Activated T-cell treated with anti-CD3 and anti-CD28 coated beads, Interleukin-2, amount 50 U/mL, for 48 hours (primary cell): ENCODE results near the gene BSDC1.
"Not testable (repeated sequence)": the region's sequence is repeated elsewhere in the genome, so short reads cannot be mapped to it uniquely, and the experiment has no call there.

Source experiments
- DNase-seq, 2 experiments: peaks; one replicate each; pipeline ENCODE4 v3.0.0-alpha.2; 2020

The BSDC1 gene

GRCh38 chr1:32394141-32394889 is at the start of gene BSDC1:
BSDC1 (minus strand) TSS chr1:32394441; CDS start chr1:32394414, 27 bp downstream.
- peak; percentile 99 for DNase-seq

GRCh38 chr1:32441467-32441866 is 47.2 kb upstream of the BSDC1 start:
- not testable (repeated sequence) for DNase-seq

DNA sequence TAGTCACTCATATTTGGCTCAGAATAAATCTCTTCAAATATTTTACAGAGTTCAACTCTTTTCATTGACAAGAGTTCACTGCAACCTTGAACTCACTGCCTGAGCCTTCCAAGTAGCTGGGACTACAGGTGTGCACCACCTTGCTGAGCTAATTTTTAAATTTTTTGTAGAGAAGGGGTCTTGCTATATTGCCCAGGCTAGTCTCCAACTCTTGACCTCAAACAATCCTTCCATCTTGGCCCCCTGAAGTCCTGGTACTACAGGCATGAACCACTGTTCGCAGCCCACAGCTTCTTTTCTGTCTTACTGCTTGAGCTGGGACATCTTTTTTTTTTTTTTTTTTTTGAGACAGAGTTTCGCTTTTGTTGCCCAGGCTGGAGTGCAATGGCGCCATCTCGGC is 44.5 kb upstream of the BSDC1 start:
- not testable (repeated sequence) for DNase-seq

- no peak for DNase-seq
These were observed 43.9 kb upstream of the BSDC1 start for GRCh38 chr1:32438136-32438535.

- DNase-seq = no peak
These were observed 37.6 kb upstream of the BSDC1 start for GRCh38 chr1:32431736-32432400.

GRCh38 chr1:32427264-32427963 is 33.2 kb upstream of the BSDC1 start:
- DNase-seq = no peak

- no peak for DNase-seq
These were observed 32.4 kb upstream of the BSDC1 start for GRCh38 chr1:32426489-32427255.

- no peak for DNase-seq
These were observed 27.5 kb upstream of the BSDC1 start for GRCh38 chr1:32421775-32422174.

- no peak for DNase-seq
These were observed 20.1 kb upstream of the BSDC1 start for GRCh38 chr1:32414186-32414886.

- peak; percentile 70 to 73 for DNase-seq
These were observed 19.4 kb upstream of the BSDC1 start for GRCh38 chr1:32413507-32414185.

GRCh38 chr1:32411261-32411660 is 17.0 kb upstream of the BSDC1 start:
- no peak for DNase-seq

DNA sequence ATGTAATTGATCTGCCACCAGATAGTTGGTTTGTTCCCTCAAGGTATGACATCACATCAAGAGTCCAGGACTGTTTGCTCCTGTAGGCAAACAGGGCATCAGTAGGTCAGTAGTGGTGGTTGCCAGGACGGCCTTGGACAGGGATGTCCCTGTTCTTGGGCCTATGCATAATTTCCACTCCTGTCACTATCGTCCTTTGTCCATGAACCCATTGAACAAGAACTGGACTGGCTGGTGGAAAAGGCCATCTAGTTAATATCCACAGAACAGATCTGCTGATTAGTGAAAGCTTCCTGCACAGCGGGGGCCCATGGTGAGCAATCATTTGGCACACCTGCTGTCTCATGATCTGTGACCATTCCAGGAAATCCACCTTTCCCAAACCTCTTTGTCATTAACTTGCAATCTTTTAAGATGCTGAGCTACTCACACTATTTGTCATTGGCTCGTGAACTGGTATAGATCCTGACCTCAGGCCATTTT is 12.4 kb upstream of the BSDC1 start:
- DNase-seq = no peak

DNA sequence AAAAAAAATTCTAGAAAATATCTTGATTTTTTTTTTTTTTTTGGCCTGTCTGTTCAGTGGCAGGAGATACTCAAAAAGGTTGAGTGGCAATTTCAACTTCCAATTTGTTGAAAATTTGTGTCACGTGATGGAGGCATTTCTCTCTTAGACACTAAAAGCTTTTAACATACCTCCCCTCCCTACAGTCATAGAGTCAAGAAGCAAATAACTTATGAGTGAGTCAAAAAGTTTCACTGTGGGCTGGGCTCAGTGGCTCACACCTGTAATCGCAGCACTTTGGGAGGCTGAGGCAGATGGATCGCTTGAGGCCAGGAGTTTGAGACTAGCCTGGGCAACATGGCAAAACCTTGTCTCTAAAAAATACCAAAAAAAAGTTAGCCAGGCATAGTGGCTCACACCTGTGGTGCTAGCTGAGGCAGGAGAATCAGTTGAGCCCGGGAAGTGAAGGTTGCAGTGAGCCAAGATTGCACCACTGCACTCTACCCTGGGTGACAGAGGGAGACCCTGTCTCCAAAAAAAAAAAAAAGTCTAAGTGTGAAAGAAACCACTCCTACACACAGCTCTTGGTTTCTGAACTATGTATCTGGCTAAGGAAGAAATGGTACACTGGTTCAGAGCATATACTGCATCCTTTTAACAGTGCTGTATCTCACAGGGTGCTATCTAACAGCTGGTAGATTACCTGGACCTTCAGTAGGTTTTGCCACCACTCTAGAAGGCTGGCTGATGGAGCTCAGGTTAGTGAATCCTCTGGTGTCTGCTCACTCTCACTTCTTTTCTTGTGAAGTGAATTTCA is 11.6 kb upstream of the BSDC1 start:
- no peak for DNase-seq

DNA sequence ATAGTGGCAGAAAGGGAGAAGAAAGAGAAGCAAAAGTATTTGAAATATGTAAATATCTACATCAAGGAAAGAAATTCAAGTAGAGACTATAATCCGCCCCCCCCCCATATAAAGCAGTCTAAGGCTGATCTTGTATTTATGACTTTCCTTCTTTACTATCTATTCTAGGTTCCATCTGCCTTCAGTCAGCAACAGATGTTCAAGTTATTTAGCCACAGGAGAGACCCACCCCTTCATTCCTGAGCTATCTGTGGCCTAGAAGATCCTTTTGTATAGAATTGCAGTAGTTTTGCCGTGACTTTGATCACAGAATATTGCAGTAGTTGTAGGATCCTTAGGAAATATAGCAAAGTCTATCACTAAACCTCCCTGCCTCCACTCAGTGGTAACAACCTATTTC is 10.7 kb upstream of the BSDC1 start:
- no peak for DNase-seq

DNA sequence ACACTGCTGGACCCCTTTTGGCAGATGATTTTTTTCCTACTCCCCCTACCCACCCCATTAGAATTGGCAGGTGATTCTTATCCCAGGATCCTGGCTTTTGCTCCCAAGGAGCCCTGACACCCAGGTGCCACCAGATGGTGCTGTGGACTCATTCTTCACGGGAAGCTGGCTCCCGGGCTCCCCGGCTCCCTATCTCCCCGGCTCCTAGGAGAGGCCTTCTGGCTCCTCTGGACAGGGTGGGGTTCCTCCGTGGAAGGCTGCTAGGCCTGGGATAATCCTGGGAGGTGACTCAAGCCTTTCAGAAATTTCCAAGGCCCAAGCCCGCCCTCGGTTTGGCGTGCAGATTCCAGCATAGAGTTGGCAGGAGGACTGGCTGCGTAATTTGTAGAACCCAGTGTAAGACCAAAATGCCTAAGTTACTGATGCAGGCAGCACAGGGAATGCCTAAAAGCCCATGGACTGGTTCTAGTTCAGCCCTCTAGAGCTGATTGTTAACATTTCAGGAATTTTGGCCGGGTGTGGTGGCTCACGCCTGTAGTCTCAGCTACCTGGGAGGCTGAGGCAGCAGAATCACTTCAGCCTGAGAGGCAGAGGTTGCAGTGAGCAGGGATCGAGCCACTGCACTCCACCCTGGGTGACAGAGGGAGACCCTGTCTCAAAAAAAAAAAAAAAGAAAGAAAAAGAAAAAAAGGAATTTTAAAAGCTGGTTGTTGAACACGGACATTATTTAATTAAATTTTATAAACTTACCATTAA is 6.8 kb upstream of the BSDC1 start:
- peak; percentile 74 to 75 for DNase-seq

GRCh38 chr1:32399843-32400242 is 5.6 kb upstream of the BSDC1 start:
- DNase-seq = no peak

GRCh38 chr1:32398401-32398800 is 4.2 kb upstream of the BSDC1 start:
- DNase-seq = no peak

- not testable (repeated sequence) for DNase-seq
These were observed 2.3 kb upstream of the BSDC1 start for GRCh38 chr1:32396524-32396923.

DNA sequence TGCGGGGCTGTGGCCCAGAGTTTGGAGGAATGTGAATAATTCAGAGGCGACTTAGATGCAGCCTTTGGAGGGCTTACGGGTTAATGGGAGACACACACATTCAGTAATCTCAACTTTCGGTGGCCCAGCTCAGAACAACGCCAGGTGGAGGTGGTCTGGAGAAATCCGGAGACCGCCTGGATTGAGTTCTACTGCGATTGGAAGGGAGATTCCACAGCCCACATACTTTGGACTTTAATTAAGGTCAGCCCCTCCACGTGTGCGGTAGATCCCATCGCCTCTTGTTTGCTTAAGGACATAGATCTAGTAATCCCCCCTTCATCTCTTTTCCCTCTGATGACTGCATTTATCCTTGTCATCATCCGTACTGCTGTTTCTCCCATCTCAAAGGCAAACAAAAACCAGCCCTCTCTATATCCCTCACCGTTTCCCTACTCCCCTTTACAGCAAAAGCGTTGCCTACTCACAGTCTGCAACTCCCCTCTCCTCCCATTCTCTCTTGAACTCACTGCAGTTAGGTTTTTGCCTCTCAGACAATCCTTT is 720 bp upstream of the BSDC1 start:
- no peak for DNase-seq

- DNase-seq = no peak
These were observed 455 bp downstream of the BSDC1 start for GRCh38 chr1:32393832-32394140.
